CD4-positive, alpha-beta T cell treated with Interleukin-1 beta for 1 hour (primary cell): Measurements from ENCODE around the gene SFMBT1.

ENCODE experiments used
- DNase-seq, 2 donors: peaks; one replicate each; pipeline ENCODE4 v3.0.0-alpha.2; 2020 to 2022

Gene SFMBT1

DNA sequence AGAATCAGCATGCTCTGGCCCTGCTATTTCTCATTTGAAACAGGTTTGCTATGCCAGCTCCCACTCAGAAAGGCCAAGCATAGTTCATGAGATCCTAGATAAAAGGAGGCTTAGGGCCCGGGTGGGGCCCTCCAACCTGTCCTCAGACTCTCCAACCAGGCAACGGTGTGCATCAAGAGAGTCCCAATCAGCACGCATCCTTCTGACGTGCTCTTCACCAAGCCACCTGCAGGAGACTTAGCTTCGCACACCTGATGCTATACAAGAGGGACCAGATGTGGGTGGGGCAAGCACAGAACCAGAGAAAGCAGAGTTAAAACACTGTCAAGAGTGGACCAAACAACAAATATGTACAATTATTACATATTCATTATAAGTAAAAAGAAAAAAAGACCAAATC is 165.8 kb downstream of the SFMBT1 start:
- DNase-seq = no peak

DNA sequence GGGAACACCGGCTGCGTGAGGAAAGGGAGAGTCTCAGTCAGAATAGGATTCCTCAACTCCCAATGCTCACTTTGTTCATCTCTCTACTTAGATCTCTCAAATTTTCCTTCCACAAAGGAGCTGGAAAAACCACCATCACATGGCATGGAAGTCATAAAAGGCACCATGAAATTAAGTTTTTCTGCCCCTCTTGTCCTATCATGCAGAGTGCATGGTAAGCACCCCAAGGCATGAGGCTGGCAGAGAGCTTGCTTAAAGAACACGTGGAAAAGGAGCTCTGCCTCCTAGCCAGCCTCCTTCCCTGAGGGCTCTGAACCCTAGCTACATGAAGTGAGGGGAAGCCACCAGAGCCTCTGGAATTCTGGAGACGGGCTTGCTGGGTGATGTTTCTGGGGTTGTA is 166.3 kb downstream of the SFMBT1 start:
- no peak for DNase-seq

DNA sequence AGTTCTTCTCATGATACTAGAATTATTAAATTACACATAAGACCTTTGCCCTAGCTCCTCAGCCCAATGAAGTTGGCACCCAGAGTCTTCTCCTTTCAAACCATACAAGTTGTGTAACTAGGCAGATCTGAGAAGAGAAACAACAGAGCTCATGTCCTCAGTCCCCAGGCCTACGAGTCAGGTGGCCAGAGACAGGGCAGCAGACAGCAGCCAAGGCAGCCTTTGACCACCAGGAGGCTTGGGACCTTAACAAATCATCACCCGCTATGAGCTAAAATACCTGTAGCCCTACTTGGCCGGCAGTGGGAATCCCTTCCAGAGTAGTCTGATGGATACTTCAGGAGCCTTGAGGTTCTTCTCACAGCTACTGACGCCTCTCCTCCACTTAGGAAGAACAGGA is 166.8 kb downstream of the SFMBT1 start:
- DNase-seq = no peak

DNA sequence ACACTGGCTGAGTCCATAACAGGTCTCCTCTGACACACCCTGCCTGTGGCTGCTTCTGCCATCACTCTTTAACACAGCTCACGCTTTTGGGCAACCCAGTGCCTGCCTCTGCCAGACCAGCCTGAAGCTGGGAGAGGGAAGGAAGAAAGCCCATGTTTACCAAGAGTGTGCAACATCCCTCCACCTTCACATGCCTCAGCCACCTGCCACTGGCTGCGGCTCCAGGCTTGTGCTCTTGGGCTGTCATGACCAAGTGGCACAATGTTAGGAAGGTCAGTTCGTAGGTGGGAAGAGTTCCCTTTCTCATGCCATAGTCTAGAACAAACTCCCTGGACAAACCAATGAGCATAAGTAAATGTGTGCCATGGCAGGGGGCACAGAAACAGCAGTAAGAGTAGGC is 168.8 kb downstream of the SFMBT1 start:
- no peak for DNase-seq

DNA sequence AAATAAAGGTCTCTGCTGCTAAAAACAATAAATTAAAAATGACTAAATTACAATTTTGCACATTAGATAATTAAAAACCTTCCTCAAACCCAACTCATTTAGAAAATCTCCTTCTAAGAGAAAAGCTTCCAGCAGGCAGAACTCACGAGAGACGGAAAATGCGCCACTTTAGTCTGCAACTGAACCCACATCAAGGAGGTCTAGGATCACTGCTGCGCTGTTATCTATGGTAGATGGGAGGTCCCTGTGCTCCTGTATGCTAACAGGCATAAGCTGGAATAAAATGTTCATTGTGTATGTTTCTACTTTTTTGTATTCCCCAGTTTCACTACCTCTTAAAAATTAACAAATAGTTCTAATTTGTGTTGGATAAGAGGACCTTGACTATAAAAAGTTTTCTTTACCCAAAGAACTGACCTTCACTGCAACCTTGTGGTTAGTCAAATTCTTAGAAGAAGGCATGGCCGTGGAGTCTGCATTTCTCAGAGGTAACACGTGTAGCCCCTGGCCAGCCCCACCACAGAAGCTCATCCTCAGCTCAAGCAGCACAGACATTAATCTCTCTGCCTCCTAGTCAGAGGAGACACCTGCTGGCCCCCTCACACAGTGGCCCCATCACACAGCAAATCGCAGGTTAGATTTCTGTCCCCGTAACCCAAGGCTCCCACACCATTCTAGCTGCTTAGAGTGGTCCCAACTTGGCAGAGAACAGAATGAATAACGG is 170.8 kb downstream of the SFMBT1 start:
- DNase-seq = no peak

DNA sequence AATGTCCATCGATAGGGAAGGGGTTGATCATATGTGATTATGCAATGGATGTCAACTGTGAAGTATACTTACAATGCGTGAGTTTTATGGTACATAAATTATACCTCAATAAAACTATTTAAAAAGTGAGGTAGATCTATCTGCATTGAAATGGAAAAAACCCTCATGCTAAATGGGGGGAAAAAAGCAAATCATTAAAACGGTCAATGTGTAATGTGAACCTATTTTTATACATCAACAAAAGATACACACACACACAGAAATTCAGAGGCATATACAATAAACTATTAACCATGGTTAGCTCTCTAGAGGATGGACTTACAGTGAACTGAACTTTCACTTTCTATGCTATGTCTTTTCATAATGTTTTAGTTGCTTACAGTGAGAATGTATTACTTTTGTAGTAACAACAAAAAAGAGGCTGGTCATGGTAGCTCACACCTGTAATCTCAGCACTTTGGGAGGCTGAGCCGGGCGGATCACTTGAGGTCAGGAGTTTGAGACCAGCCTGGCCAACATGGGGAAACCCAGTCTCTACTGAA is 171.6 kb downstream of the SFMBT1 start:
- no peak for DNase-seq

DNA sequence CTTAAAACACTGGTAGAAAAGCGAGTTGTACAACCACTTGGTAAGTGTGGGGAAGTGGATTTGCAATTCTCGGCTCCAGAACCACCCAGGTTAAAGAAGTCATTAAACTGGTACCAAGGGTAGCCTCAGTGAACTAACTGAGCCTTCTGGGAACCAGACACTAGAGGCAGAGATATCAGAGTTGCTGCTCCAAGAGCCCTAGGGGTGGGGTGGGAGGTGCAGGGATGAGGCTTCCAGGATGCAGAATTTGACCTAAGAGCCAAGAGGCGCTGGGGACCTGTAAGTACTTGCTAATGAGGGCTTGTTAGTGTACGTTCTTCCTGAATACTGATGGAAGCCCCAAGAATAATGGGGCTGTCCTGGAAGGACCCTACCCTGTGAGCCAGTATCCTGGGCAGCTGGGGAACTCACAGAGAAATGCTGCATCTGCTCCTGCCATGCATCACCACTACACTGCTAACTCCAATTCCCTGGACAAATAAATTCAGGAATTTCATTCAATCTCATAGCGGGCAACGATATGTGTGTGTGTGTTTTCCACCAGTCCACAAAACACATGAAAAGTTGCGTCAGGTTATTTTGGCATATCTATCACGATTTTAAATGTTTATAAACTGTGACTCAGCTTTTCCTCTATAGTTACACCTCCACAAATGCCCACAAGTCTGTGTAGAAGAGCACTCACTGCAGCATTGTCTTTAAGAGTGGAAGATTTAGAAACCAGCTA is 172.3 kb downstream of the SFMBT1 start:
- DNase-seq = no peak

DNA sequence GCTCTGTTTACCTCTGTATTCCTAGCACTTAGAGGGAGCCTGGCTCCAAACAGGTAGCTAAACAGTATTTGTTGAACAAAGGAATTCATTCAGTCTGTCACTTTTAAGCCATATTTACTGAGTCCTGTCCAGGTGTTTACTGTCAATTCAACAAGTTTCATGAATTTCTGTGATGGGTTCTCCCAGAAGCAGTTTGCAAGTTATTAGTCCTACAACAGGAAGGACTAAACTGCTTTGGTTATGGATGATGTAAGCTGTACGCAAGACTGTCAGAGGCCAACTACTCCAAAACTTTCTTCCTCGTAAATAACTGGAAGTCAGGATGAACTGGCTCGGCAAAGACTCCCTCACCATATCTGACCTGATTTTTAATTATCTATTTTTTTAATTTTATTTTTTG is 173.6 kb downstream of the SFMBT1 start:
- no peak for DNase-seq

DNA sequence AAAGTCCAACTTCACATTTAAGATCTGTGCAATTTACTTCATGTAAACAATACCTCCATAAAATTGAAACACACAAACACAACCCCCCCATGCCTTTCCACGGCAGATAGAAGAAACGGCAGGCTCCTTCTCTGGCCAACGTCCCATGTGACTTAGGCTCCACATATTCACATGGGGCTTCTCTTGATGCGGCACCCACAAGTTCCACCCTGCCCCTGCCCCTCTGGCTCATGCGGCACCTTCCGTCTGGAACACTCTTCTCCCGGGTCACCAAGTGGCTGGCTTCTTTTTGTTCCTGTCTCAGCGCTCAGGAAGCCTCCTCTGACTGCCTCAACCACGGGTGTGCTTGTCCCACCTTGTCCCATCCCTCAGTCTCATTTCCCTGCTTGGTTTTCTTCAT is 174.1 kb downstream of the SFMBT1 start:
- DNase-seq = no peak

DNA sequence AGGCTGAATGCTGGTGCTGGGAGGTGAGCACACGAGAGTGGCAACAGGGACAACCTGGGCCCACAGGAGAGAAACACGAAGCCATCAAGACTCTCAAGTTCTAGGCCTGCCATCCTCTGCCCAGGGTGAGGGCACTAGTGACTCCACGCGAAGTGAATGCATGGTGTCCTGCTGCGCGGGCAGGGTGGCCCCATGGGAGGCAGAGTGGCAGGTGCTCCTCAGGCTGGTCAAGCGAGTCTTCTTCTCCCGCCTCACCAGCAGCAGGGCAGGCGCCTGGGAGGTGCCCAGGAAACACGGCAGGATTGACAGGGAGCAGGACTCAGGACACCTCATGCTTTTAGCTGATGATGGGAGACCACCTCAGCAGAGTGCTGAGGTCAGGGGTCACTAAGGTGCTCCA is 175.4 kb downstream of the SFMBT1 start:
- no peak for DNase-seq

DNA sequence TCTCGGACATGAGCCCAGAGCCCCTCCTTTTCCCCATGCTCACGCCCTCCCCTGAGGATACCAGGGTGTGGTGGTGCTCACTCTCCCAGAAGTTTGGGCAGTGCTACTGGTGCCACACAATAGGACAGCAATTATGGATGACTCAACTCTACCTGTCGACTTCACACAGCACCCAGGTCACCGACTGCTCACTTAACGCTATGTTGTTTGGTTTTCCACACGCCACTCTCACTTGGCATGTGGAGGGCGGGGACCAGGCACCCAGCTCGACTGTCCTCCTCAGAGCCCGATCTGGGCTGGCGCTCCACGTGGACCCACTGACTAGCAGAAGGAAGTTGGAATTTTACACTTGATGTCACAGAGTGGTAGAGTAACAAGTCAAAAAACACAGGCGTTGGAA is 179.4 kb downstream of the SFMBT1 start:
- DNase-seq = no peak

DNA sequence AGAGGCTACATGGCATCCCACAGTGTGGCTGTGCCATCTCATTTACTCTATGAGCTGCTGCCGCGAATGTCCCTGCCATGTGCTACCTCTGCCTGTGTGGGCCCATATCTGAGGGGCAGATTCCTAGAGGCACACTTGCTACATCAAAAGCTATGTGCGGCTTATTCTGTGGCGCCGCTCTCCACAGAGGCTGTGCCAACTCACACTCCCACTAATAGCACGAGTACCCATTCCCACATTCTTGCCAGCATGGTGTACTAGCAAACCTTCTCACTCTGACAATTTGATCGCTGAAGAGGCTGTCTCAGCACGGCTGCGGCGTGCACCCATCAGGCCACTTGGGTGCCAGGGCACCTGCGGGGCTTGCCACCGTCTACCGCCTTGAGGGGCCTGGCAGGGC is 179.9 kb downstream of the SFMBT1 start:
- no peak for DNase-seq

DNA sequence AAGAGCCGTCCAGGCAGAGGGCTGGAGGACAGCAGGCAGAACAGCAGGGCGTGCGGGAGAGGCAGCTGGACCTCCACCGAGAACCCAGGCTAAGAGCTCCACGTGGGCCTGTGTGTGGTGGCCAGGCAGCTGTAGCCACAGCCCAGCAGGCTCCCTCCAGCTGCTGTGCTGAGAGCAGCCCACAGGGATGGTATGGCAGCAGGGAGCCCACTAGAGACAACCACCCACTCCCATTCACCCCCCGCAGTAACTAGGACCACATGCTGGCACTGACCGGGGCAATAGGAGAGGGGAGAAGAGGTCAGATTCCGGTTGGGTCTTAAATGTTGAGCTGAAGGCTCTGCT is 185.5 kb downstream of the SFMBT1 start:
- DNase-seq = no peak

DNA sequence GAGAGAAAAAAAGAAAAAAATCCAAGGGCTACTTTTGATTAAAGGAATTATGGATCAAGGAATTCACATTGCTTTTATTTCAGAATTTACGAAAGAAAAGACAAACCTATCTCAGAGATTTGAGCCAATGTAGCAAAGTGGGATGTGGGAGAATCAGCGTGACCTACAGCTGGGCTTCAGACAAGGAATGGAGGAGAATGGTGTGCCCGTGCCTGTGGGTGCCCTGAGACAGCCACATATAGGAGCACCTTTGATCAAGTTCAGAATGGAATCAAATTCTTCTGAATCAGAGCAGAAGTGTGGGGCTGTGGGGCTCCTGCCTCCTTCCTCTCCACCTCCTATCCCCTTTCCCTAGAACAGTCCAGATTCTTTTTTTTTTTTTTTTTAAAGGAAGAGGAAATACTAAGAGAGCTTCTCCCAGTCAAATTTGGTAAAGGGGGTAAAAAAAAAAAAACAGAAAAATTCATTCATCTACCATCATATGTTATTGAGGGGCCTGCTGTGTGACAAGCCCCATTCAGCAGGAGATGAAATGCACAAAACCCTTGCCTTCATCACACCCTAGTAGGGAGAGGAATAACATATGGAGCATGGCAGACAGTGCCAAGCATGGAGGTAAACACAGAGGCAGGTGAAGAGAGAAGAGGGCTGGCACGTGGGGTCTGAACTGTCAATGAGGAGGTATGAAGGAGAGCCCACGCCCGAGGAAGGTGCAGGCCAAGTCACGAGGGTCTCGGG is 186.0 kb downstream of the SFMBT1 start:
- no peak for DNase-seq

DNA sequence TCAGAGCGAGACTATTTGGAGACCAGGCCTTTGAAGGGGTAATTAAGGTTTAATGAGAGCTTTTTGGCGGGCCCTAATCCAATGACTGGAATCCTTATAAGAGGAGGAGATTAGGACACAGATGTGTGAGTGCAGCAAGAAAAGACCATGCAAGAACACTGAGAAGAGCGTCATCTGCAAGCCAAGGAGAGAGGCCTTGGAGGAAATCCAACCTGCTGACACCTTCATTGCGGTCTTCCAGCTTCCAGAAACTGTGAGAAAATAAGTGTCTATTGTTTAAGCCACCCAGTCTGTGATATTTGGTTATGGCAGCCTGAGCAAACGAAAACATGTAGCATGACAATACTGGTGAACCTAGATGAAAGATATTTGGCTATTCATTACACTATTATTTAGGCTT is 188.0 kb downstream of the SFMBT1 start:
- no peak for DNase-seq

DNA sequence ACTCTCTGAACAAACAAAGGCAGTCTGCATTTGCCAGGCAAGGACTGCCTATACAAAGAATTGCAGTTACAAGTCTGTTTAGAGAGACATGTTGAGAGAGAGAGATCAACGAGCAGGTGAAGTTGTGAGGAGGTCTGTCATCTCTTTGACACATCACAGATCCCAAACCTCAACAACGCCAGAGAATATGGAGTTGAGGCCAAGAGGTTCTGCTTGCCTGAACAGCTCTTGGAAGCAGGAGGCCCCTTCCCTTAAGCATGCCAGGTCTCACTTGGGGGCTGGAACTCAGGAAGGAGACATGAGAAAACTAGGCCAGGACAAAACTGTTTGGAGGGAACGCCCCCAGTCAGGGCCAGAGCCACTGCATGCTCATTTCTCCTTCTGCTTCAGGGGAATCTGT is 188.7 kb downstream of the SFMBT1 start:
- DNase-seq = no peak

DNA sequence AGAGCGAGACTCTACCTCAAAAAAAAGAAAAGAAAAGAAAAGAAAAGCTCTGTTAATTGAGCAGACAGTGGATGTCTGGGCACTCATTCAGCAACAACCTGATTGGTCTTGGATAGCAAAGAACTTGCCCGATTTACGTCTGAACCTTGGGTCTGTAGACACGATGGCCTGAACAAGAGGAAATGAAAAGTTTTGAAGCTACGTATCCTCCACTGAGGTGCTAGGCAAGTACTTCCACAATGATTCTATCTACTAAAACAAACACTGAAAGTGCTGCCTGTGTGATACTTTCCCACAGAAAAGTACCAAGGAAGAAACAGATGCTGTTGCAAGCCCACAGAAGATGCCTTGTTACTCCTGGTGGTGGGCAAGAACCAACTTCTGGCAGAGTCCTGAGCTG is 189.2 kb downstream of the SFMBT1 start:
- DNase-seq = no peak

DNA sequence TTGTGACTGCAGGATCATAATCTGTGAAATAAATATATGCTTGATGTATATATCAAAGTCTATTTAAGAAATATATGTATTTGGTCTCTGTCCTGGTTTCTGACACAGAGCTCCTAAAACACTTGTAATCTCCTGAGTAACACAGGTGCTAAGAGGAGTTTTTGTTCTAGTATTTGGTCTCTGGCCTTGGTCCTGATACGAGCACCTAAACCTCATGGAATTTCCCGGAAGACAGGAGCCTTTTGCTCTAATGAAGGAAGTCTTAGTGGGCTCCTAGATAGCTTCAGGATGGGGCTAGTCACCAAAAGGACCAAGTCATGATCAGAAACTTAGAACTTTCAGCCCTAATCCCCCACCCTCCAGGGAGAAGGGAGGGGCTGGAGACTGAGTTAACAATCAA is 191.9 kb downstream of the SFMBT1 start:
- DNase-seq = no peak
